MM.1S (cell line): ENCODE results near the gene PIGH.

Experiments
- EZH2phosphoT487 ChIP-seq: fragments of 300-600 bp; sonication (generic); IDR thresholded peaks from 2 replicates; pipeline ENCODE4 v1.6.1; 2018; ENCODE audit warnings: antibody characterized with exemption, low read length
- TF ChIP-seq, protein P1 (sequence below): fragments of 300-600 bp; sonication (generic); IDR thresholded peaks from 2 replicates; pipeline ENCODE4 v1.5.1; 2016; ENCODE audit warnings: antibody characterized with exemption, low read length, mixed read lengths

- TF ChIP-seq, protein P1, sequence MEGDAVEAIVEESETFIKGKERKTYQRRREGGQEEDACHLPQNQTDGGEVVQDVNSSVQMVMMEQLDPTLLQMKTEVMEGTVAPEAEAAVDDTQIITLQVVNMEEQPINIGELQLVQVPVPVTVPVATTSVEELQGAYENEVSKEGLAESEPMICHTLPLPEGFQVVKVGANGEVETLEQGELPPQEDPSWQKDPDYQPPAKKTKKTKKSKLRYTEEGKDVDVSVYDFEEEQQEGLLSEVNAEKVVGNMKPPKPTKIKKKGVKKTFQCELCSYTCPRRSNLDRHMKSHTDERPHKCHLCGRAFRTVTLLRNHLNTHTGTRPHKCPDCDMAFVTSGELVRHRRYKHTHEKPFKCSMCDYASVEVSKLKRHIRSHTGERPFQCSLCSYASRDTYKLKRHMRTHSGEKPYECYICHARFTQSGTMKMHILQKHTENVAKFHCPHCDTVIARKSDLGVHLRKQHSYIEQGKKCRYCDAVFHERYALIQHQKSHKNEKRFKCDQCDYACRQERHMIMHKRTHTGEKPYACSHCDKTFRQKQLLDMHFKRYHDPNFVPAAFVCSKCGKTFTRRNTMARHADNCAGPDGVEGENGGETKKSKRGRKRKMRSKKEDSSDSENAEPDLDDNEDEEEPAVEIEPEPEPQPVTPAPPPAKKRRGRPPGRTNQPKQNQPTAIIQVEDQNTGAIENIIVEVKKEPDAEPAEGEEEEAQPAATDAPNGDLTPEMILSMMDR, result no peak
- no peak for TF ChIP-seq EZH2phosphoT487
These were observed 45.3 kb upstream of the PIGH start for GRCh38 chr14:67645414-67645813.
